HepG2 (cell line): ENCODE data around the gene NTMT1. TPM values are rescaled to one million over a fixed set of nuclear protein-coding genes. Genes with fewer than 3 reads are reported as not detected.

Experiments used
- ARID2 ChIP-seq: sonication (generic); formaldehyde crosslinking; IDR thresholded peaks from 2 replicates; pipeline ENCODE4 v1.8.1; 2022; ENCODE audit warnings: mild to moderate bottlenecking, missing genetic modification reagents, borderline replicate concordance
- CHD2 ChIP-seq: IDR thresholded peaks from 2 replicates; pipeline ENCODE4 v1.6.1; 2011; ENCODE audit warnings: low read depth, low read length, improper control_type of control experiment
- KLF12 ChIP-seq: sonication (generic); formaldehyde crosslinking; IDR thresholded peaks from 2 replicates; pipeline ENCODE4 v1.4.0; 2020; ENCODE audit warnings: missing genetic modification reagents, borderline replicate concordance
- KLF6 ChIP-seq: IDR thresholded peaks from 2 replicates; pipeline ENCODE4 v1.8.0; 2016; ENCODE audit warnings: missing biosample characterization, missing genetic modification reagents
- SNAPC2 ChIP-seq: sonication (generic); formaldehyde crosslinking; IDR thresholded peaks from 2 replicates; pipeline ENCODE4 v1.8.1; 2022; ENCODE audit warnings: mild to moderate bottlenecking, missing genetic modification reagents
- SP5 ChIP-seq: IDR thresholded peaks from 2 replicates; pipeline ENCODE4 v1.6.1; 2016; ENCODE audit warnings: low read depth, borderline replicate concordance
- TIGD3 ChIP-seq: sonication (generic); formaldehyde crosslinking; IDR thresholded peaks from 2 replicates; pipeline ENCODE4 v1.5.1; 2020; ENCODE audit warnings: mild to moderate bottlenecking, missing genetic modification reagents, borderline replicate concordance
- XRCC5 ChIP-seq: fragments of 200-400 bp; formaldehyde crosslinking; optimal IDR thresholded peaks from 2 replicates; pipeline ENCODE3; 2017; ENCODE audit warnings: mild to moderate bottlenecking, low read length
- ZFP36 ChIP-seq: fragments of 150-350 bp; IDR thresholded peaks from 2 replicates; pipeline ENCODE4 v1.6.1; 2018; ENCODE audit warnings: borderline replicate concordance, low read length, low read depth; ENCODE audit not compliant: partially characterized antibody
- ZFP82 ChIP-seq: sonication (generic); formaldehyde crosslinking; IDR thresholded peaks from 2 replicates; pipeline ENCODE4 v1.5.1; 2020; ENCODE audit warnings: mild to moderate bottlenecking, missing genetic modification reagents, borderline replicate concordance
- ZNF276 ChIP-seq: sonication (generic); formaldehyde crosslinking; IDR thresholded peaks from 2 replicates; pipeline ENCODE4 v1.4.0; 2020; ENCODE audit warnings: mild to moderate bottlenecking, low read depth, missing genetic modification reagents
- ZNF280B ChIP-seq: sonication (generic); formaldehyde crosslinking; IDR thresholded peaks from 2 replicates; pipeline ENCODE4 v1.5.0; 2020; ENCODE audit warnings: missing genetic modification reagents, mild to moderate bottlenecking, borderline replicate concordance
- ZNF317 ChIP-seq: sonication (generic); formaldehyde crosslinking; IDR thresholded peaks from 2 replicates; pipeline ENCODE4 v1.5.0; 2020; ENCODE audit warnings: mild to moderate bottlenecking, missing genetic modification reagents
- ZNF513 ChIP-seq: sonication (generic); formaldehyde crosslinking; conservative IDR thresholded peaks from 2 replicates; pipeline ENCODE4 v1.5.0; 2020; ENCODE audit warnings: missing genetic modification reagents
- ZNF563 ChIP-seq: sonication (generic); formaldehyde crosslinking; IDR thresholded peaks from 2 replicates; pipeline ENCODE4 v1.8.0; 2022; ENCODE audit warnings: mild to moderate bottlenecking, moderate library complexity, missing genetic modification reagents
- polyA plus RNA-seq, 8 experiments: library from polyadenylated mRNA; depleted of rRNA in 3 of 8; stranded (reverse) in 7 of 8; unstranded in 1 of 8; fragments of >200 nt; fragmentation: Illumina TruSeq in 4 of 8; extraction: Trizol in 4 of 8; gene quantifications; 2 replicates each; pipeline versions ENCODE4 v1.2.1 to v1.2.3, GENCODE V29; 2011 to 2016; ENCODE audit warnings: low read depth in 4 of 8, missing spikeins in 1 of 8, mixed read lengths in 1 of 8; ENCODE audit not compliant: insufficient read depth in 1 of 8
- total RNA-seq, 5 experiments: library from RNA; depleted of rRNA; stranded (reverse); fragments of >200 nt; fragmentation: Illumina TruSeq; extraction: Trizol; gene quantifications; 2 replicates each; pipeline ENCODE4 v1.2.3, GENCODE V29; 2016; ENCODE audit warnings: low read depth in 1 of 5
- TF ChIP-seq, protein P1 (sequence below): sonication (generic); formaldehyde crosslinking; IDR thresholded peaks from 2 replicates; pipeline ENCODE4 v1.5.1; 2020; ENCODE audit warnings: missing genetic modification reagents, mild to moderate bottlenecking, borderline replicate concordance

NTMT1 gene
- total and polyA plus RNA-seq, 2 of the 13 experiments (the other 11 are each of a cell fraction or from before 2014, with no cell fraction given) = 49.1 to 53.8 TPM

DNA sequence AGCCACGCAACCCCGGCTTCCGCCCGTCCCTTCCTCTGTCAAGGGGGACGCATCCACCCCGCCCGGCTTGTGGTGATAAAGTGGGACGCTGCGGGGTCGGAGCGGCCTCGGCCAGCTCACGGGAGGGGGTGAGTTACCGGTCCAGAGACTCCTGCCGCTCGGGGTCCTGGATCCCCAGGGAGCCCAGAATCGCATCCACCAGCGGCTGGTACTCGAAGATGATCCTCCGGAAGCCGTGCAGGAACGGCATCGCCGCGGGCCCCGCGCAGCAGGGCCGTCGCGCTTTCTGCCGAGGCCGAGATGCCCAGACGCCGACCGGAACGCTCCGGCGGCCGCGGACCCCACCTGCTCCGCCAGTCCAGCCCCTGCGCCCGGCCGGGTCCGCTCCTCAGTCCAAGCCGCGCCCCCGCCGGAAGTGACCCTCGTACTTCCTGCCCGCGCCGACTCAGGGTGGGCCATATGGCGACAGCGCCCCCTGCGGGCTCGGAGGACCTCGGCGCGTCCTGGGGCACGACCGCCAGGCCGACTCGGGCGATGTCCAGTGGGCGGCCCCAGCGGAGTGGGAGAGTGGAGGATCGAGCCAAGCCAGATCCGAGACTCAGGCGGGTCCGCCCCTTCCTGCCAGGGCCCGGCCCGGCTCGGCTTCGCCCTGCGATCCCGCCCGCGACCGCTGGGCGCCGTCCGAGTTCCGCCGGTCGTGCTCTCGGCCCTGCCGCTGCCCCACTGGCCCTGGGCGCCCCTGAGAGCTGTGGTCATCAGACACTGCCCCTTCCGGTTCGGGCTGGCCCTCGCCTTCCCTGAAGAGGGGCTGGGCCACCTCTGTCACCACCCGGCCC is 16.0 kb downstream of the NTMT1 start, which contains the start of gene ASB6 (continued):
- TF ChIP-seq ZFP82 (CRISPR knock-in tag) (peak; percentile 90; the same call in 1 of the 2 replicates), ARID2 (0 out of 2 replicates have a peak, but pooled peaks have one; percentile 48), SP5 (CRISPR knock-in tag) (peak; percentile 45; the same call in 1 of the 2 replicates), KLF12 (CRISPR knock-in tag) (peak; percentile 62), KLF6 (CRISPR knock-in tag) (peak; percentile 71), ZNF280B (CRISPR knock-in tag) (no peak; the same call in 1 of the 2 replicates), ZNF317 (CRISPR knock-in tag) (no peak), ZNF276 (CRISPR knock-in tag) (0 out of 2 replicates have a peak, but pooled peaks have one; percentile 45), ZNF563 (peak; percentile 80), XRCC5 (peak; percentile 90), ZNF513 (no peak), CHD2 (no peak), SNAPC2 (CRISPR knock-in tag) (peak; percentile 74; the same call in 1 of the 2 replicates), ZFP36 (no peak), TIGD3 (CRISPR knock-in tag) (no peak)
- TF ChIP-seq, protein P1, sequence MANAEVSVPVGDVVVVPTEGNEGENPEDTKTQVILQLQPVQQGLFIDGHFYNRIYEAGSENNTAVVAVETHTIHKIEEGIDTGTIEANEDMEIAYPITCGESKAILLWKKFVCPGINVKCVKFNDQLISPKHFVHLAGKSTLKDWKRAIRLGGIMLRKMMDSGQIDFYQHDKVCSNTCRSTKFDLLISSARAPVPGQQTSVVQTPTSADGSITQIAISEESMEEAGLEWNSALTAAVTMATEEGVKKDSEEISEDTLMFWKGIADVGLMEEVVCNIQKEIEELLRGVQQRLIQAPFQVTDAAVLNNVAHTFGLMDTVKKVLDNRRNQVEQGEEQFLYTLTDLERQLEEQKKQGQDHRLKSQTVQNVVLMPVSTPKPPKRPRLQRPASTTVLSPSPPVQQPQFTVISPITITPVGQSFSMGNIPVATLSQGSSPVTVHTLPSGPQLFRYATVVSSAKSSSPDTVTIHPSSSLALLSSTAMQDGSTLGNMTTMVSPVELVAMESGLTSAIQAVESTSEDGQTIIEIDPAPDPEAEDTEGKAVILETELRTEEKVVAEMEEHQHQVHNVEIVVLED (CRISPR knock-in tag) = peak; percentile 88
